Transverse colon (tissue), 4 donors: ENCODE results near the gene PPP1R9A.

Experiments
- CTCF ChIP-seq, 5 experiments: fragments of 200-600 bp in 3 of 5; fragments of 450-650 bp in 2 of 5; sonication (generic) in 3 of 5; IDR thresholded peaks; 1 replicate in 2 of 5; 2 replicates in 3 of 5; pipeline ENCODE4 v1.5.1; 2016 to 2017; ENCODE audit warnings: antibody characterized with exemption in 5 of 5, inconsistent platforms in 3 of 5, mild to moderate bottlenecking in 2 of 5, moderate library complexity in 1 of 5
- EP300 ChIP-seq: sonication (generic); formaldehyde crosslinking; IDR thresholded peaks from one replicate; pipeline ENCODE4 v1.6.1; 2017; ENCODE audit warnings: antibody characterized with exemption, low read depth
- POLR2A ChIP-seq: fragments of 450-650 bp; IDR thresholded peaks from one replicate; pipeline ENCODE4 v1.6.1; 2016; ENCODE audit warnings: antibody characterized with exemption, mild to moderate bottlenecking, moderate library complexity
- POLR2AphosphoS5 ChIP-seq, 3 donors: sonication (generic); formaldehyde crosslinking; IDR thresholded peaks; one replicate each; pipeline ENCODE4 v1.6.1; 2016; ENCODE audit warnings: antibody characterized with exemption in 3 of 3

DNA sequence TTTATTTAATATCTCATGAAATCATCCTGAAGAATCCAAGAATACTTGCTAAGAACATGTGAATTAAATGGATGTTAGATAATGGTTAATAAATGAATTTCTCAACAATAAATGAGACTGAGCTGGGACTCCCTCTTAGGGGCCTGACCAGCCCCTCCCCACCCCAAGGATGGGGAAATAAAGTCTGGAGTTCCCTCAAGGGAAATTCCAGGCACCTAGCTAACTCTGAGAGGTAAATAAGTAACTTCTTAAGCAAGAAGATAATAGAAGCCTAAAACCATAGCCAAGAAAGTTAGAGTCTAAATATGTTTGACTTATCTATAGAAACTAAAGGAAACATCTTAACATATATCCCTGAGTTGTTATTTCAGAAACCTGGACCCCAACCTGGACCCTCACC lies 32.2 kb upstream of the PPP1R9A start:
- TF ChIP-seq POLR2AphosphoS5 (IDR thresholded peaks at IDR 0.05) (no peak), EP300 (no peak), CTCF (IDR thresholded peaks at IDR 0.05) (no peak), POLR2A (no peak)
